RPMI7951 (cell line): ENCODE measurements around the gene MICAL2. TPM values are rescaled to one million over a fixed set of nuclear protein-coding genes. Genes with fewer than 3 reads are reported as not detected.

Experiments
- DNase-seq: peaks from one replicate; pipeline ENCODE4 v3.0.0-alpha.2; 2012; ENCODE audit warnings: low read depth
- total RNA-seq: library from RNA; depleted of rRNA; stranded (reverse); fragments of >200 nt; shearing (Covaris generic); gene quantifications from 2 replicates; pipeline ENCODE4 v1.2.3, GENCODE V29; 2014

Gene MICAL2
- total RNA-seq, 1 experiment from 2014 or later = 58.6 TPM

DNA sequence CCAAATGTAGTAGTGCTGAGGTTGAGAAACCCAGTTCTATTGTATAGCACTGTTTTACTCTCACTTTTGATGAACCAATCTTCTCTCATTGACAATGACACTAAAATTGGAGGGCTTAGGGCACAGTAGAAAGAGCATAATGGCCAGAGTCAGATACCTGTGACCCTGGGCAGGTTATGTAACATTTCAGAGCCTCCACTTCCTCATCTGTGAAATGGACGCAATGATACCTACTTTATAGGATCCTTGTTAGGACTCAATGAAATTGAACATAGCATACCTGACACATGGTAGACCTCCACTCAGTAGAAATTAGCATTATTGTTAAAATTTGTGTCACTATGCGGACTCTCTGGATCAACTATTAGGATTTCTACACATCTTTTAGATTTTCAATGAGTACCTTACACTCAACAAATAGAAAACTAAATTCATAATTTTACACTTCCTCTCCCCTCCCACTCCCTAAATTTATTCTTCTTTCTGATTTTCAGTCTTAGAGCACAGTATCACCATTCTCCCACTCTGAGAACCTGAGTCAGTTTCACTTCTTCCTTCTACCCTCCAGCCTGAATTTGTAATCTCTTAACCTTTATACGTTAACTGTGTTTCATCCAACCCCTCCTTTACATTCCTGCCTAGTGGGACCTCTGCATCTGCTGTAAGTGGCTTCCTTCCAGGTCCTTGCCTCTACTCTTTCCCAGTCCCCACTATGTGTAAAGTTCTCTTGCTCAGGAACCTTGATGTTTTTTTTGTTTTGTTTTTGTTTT, 78.3 kb downstream of the MICAL2 start:
- no peak for DNase-seq

DNA sequence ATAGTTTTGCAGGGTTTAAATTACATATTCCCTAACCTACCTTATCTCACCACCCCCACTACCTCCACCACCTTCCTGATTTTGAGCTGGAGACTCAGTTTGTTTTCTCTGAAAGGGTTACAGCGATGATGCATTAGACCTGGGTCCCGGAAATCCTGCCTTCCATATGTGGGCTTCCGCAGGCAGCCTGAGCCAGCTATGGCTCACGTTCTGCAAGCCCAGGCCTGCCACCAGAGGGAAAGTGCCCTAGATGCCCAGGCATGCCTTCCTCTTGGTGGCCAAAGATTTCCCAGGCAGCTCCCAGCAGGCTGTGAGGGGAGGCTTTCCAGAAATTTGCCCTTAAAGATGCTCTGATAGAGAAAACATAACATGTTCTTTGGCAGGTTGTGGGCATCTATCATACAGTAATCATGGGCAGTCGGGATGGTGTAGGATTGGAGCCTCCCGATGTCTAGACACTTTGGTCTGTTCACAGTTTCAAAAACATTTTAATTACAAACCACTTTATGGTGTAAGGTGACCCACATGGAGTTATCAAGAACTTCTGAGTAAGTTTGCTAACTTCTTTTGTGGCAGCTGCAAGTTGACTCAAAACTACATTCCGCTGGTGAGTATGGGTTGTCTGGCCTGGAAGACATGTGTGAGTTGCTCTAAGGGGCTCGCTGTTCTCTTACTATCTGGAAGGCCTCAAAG, 79.3 kb downstream of the MICAL2 start:
- DNase-seq = no peak

DNA sequence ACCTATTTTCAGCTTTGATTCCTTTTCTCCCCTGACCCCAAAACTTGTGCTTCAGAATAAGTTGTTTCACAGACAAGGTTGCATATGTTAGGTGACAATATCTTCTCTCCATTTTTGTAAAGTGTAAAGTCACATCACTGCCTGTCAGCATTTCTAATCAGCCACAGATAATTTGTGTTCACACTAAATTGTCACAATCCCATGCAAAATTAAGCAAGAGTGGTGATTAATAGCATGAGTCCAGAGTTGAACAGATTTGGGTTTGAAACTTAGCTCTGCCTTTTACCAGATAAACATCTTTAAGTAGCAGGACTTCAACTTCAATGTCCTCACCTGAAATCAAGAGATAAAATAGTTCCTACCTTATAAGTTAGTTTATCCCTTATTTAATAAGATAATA, 80.1 kb downstream of the MICAL2 start:
- no peak for DNase-seq

DNA sequence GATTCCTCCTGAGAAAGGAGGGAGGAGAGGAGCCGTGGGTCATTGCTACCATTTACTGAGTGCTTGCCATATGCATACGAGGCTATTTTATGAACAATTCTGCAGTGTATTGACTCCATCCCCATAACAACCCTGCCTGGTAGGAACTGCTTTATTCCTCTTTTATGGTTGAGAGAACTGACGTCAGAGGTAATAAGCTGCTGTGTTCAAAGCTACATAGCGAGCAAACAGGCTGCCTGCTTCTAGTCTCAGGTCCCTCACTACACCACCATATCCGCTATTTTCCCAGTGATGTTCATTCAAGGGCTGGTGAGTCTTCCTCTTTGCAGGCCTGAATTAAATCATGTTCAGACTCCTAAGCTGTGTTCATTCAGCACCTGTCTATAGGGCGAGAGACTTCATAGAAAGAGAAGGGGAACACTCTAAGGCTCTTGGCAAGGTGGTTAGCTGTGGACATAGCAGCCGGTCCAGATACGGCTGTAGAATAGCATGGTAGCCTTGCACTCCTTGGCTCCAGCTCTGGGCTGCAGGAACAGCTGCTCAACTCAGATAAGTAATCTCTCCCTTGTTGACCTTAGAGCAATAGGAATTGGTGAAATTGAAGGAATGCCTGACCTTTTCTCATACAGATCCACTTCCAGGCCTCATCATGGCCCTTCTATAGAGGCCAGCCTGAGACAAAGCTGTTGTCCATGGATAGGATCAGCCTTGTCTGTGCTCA, 82.6 kb downstream of the MICAL2 start:
- no peak for DNase-seq

DNA sequence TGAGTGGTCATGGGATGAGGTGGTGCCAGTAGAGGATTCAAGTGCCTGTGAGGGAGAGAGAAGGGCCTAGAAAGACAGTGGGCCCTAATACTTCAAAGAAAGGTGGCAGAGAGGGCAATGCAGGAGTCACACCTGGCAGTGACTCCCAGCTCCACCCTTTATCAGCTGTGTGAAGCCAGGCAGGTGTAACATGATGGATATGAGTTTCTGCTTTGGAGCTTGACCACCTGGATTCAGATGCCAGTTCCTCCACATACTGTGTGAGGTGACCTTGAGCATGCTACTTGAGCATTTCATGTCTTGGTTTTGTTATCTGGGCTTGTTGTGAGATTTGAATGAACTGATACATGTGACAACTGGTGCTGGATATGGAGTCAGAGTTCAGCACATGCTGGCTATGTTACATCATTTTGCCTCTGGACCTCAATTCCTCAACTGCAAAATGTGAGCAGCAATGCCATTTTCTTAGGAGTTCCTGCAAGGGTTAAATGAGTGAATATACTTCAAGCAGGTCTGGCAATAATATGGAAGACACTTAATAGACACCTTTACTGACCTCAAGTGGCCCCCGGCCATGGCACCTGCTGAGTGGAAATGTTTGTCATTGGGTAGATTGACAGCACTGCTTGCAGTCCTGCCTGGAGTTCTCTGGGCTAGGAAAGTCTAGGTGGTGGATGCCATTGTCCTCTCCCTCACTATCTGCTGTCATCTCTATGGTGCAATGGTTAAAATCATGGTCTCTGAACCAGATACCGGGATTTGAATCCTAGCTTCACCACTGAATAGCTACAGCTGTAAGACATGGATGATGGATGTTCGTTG, 83.3 kb downstream of the MICAL2 start:
- DNase-seq = no peak

DNA sequence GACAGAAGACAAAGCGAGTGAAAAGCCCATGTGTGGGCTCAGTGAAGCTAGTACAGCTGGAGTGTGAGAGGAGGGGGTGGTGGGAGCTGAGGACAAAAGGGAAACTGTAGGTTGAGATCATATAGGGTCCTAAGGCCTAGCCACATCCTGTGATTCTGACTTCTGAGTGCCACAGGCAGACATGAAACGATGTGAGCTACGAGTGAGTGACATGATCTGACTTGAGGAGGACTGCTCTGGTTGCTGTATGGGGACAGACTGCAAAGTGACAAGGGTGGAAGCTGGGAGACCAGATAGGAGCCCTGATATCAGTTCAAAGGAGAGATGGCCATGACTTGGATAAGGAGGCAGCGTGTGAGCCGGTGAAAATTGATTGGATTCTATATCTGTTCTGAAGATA, 85.4 kb downstream of the MICAL2 start:
- no peak for DNase-seq

DNA sequence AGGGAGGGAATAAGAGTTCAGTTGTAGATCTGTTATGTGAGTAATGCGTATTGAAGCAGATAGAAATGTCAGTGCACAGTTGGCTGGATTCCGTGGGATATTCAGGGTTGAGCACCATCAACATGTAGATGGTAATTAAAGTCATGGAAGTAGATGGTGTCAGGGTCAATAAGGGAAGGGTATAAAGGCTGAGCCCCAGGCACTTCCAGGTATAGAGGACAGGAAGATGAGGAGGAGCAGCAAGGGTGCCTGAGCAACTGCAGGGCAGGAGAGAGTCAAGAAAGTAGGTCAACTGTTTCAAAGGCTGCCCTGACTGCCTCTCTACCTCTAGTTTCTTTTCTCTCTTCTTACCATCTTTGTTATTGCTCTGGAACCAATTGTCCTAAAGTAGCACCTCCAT, 85.9 kb downstream of the MICAL2 start:
- no peak for DNase-seq

DNA sequence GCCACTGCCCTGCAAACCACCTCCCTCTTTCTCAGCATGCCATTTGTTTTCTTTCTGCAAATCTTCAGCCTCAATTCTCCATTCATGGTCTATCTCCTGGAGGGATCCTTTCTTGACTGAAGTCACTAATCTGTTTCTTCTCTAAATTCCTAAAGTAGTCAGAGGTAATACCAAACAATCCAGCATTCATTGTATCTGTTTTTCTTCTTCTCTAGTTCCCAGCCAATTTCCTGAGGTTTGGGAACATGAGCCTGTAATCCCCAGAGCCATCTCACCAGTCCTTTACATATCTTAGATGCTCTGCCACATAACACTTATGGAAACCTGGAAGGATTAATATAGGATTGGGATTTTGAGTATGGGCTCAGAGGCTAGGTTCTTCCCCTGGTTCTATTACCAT, 86.5 kb downstream of the MICAL2 start:
- DNase-seq = no peak

DNA sequence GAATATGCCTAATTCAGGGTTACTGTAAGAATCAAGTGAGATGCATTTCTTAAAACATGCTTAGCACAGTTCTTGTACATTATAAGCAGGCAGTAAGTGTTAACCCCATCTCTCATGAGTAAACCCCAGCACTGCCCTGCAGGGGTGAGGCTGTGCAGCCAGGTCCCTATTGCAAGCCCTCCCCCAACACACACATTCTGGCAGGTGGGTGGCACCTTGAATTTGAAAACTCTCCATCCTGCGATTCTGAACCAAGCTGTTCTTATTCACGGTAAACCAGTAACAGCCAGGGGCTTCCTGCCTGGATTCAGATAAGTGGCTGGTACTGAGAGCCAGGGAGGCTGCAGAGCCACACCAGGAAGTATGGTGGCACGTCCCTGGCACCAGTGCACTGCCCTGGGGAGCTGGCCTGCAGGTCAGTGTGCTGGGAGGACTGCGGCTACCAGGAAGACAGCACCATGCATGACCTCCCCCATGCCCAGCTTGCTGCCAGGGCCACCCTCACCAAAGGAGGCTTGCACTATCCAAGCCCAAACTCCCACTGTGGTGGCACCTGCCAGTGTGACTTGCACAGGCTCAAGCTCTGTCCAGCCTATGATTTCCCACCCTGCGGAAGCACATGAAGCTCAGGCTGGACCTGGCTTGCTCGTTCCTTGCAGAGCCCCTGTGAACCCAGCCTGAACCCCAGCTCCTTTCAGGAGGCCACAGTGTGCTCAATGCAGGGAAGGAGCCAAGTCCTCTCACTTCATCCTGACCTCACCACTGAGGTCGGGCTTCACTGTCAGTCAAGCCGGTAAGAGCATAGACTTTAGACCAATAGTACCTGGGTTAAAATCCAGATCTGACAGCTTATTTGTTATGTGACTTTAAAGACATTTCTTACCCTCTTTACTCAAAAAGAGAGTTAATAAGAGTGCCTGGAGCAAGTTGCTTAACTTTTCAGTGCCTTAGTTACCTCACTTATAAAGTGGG, 88.1 kb downstream of the MICAL2 start:
- no peak for DNase-seq

DNA sequence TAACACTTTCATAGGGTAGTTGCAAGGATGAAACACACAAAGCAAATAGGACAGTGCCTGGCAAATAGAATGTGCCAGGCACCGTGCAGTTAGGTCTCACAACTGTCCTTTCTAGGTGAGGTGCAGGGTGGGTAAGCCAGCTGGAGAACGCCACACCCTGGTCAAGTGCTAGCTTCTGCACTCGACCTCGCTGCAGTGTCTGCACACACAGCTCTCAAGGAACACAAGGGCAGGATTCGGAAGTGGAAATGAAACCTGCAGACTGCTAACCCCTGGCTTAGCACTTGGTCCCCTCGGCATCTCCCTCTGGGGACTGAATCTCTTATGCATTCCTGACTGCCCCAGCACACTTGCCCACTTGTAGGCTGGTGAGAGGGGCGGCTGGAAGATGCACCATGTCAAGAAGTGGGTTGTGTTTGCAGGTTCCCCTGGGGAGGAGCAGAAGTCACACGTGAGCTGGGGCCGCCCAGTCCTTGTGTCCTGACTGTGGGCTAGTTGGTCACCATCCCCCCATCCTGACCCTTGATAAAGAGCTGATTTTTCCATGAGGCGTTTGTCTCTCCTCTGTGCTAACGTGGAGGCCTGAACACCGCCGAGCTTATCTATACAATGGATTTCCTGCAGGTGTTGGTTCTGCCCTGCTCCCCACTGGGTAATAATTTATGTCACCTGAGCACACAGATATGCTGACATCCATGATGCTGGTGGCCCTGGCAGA, 89.0 kb downstream of the MICAL2 start:
- no peak for DNase-seq

DNA sequence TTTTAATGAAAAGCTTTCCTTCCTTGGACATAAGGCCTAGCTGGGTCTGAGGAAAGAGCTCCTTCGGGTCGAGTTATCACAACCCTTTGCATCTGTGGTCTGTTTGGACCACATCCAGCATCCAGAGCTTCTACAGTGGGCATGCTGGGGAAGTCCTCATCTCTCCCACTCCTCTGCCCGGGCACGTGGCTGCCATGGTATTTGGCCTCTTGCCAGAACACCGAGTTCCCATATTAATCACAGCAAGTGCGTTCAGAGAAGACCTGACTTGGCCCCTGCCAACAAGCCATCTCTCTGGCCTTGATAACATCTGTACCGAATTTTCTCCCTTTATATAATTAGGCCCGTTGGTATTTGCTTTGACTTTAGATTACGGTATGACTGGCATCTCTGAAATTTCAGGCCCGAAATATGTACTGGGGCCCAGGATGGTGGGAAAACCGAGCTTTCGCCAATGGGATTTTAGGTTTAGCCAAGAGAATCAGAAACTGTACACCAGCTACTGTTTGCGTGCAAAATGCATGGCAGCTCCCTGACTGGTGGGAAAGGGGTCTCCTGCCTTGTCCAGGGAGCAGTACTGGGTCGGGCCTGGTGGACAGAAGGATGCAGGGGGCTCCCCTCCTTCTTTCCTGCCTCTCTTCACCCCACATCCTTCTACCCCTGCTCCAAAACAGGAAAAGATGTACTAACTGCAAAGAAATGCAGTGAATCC, 90.0 kb downstream of the MICAL2 start:
- peak; percentile 89 for DNase-seq

DNA sequence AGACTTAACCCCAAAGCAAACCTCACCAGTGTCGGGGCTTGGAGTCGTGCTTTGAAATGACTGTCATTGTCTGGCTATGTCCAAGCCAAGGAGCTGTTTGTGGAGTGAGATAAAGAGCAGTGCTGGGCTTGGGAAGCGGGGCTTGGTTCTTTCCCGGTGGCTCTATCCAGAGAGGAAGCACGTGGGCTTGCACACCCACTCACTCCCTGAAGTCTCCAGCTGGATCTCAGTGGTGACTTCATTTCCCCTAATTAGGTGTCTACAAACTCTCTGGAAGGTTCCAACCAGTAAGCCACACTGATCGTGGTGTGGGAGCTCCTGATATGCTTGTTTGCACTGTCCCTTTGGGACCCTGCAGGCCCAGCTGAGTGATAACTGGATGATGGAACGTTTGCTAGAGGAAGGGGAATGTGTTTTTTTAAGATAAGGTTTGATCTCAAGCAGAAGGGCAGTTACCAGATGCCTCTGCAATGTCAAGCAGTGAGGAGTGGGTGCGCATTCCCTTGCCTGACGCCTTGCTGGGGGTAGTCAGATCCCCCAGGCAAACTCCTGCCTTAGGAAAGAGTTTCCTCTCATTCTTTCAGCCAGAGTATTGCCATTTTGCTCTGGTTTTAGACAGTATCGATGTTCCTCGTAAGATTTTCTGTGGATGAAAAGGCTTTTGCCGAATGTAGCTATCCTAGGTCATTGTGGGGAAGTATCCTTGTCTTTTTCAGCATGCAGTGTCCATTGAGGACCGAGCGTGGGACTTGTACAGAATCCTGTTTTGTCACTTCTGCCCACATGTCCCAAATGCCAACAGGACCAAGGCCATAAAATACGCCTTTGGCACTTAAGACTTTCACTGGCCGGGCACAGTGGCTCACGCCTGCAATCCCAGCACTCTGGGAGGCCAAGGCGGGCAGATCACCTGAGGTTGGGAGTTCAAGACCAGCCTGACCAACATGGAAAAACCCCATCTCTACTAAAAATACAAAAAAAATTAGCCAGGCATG, 90.9 kb downstream of the MICAL2 start:
- DNase-seq = peak; percentile 85

DNA sequence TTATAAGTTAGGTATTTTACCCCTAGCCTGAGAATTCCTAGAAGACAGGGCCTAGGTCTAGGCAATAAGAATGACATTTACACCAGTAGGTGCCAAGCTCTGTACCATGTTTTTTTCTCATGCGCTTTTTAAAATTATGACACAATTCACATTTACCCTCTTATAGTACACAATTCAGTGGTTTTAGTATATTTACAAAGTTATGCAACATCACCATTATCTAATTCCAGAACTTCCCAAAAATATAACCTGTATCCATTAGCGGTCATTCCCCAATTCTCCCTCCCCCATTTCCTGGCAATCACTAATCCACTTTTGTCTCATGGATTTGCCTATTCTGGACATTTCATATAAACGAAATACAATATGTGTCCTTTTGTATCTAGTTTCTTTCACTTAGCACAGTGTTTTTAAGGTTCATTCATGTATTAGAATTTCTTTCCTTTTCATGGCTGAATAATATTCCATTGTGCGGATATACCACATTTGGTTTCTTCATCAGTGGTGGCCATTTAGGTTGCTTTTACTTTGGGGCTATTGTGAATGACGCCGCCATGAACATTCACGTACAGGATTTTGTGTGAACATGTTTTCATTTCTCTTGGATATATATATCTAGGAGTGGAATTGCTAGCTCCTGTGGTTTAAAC, 92.4 kb downstream of the MICAL2 start:
- DNase-seq = no peak

DNA sequence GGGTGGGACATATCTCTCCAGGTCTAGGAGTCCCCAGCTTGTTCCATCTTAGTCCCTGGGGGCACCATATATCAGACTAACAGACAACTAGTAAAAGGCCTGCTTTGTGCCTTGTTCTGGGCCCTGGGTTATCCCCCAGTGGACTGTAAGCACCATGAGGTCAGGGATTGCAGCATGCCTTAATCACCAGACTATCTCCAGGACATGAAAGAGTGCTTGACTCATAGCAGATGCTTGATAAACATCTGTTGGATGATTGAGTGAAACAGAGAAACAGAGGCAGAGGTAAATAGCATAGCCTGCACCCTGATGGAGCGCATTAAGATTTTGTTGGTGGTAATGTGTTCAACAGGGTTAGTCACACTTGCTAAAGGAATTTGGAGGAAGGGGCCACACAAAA, 94.1 kb downstream of the MICAL2 start:
- no peak for DNase-seq

DNA sequence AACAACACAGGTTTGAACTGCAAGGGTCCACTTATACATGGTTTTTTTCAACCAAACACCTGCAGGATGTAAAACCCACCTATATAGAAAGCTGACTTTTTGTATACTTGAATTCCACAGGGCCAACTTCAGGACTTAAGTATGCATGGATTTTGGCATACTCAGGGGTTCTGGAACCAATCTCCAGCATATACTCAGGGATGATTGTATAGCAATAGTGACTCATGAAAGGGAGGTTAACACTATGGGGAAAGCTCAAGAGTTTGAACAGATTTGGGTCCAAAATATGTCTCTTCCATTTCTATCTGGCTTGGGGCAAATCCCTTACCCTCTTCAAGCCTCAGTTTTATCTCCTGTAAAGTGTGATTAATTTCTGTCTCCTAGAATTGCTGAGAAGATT, 94.9 kb downstream of the MICAL2 start:
- no peak for DNase-seq

DNA sequence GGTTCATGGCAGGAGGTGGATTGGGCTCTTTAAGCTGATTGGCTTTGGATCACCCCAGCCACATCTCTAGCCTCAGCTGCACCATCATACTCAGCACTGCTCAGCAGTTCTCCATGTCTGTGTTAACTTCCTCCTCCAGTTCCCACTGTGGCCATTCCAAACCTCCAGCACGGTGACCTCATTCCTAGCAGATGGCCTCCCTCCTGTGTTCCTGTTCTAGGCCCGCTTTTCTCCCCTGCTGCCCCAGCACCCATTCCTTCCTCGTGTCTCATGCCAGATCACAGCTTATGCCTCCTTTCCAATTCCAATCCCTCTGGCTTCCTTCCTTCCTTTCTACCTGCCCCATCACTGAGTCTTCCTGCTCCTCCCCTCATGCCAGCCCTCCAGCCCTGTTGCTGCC, 96.1 kb downstream of the MICAL2 start:
- DNase-seq = peak; percentile 68

DNA sequence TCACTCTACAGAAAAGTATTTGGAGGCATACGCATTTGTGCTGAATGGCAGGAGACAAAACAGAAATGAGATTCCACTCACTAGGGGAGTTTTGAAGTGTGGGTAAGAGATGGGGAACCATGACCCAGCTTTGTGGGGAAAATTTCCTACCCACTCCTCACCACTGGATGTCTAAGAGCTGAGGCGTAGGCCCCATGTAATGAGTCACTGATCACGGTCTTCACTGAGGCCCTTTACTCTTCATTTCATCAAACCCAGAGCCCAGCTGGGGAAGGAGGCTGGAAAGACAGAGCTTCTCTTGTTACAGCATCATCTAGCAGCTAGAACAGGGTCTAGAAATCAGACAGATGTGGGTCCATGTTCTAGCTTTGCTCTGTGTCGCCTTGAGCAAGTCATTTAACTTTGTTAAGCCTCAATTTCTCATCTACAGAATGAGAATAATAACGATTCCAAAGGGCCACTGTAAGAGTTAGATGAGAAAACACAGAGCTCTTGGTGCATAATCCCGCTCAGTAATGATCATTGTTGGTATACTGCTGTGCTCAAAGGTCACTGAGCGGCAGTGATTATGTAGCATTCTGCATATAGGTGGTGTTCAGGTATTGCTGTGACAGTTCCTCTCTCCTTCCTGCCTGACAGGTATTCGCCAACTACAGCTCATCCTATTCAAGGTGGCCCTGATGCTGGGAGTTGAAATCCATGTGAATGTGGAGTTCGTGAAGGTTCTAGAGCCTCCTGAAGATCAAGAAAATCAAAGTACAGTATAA, 97.2 kb downstream of the MICAL2 start:
- peak; percentile 77 for DNase-seq
